Astrocyte (in vitro differentiated cells and primary cell): ENCODE results near the gene FLVCR1. TPM values are rescaled to one million over a fixed set of nuclear protein-coding genes. Genes with fewer than 3 reads are reported as not detected.

Source experiments
- DNase-seq: peaks from one replicate; pipeline ENCODE4 v3.0.0-alpha.2; 2010; ENCODE audit warnings: low read depth
- FAIRE-seq: peaks from 2 replicates; lab custom pipeline; 2011; peaks lifted over from hg19 to GRCh38; lab: Jason Lieb, UNC
- H2AFZ ChIP-seq: 2 replicates; pipeline ENCODE4 v1.6.0; 2012; ENCODE audit warnings: low read depth, low read length, inconsistent platforms
- H3K27ac ChIP-seq: 2 replicates; pipeline ENCODE4 v1.5.1; 2011; ENCODE audit warnings: low read depth, low read length, inconsistent platforms
- H3K27me3 ChIP-seq: 2 replicates; pipeline ENCODE4 v1.6.0; 2011; ENCODE audit warnings: low read length, inconsistent platforms; ENCODE audit not compliant: insufficient read depth
- H3K36me3 ChIP-seq: 2 replicates; pipeline ENCODE4 v1.5.1; 2011; ENCODE audit warnings: low read length, inconsistent platforms; ENCODE audit not compliant: insufficient read depth
- H3K4me1 ChIP-seq: 2 replicates; pipeline ENCODE4 v1.5.1; 2011; ENCODE audit warnings: low read length, inconsistent platforms; ENCODE audit not compliant: insufficient read depth
- H3K4me2 ChIP-seq: 2 replicates; pipeline ENCODE4 v1.6.0; 2012; ENCODE audit warnings: low read length, inconsistent platforms
- H3K4me3 ChIP-seq: 2 replicates; pipeline ENCODE4 v1.5.1; 2011; ENCODE audit warnings: low read depth, mild to moderate bottlenecking, low read length, inconsistent platforms; ENCODE audit not compliant: insufficient read depth
- H3K79me2 ChIP-seq: 2 replicates; pipeline ENCODE4 v1.6.0; 2012; ENCODE audit warnings: mild to moderate bottlenecking, low read length, inconsistent platforms; ENCODE audit not compliant: insufficient read depth
- H3K9ac ChIP-seq: 2 replicates; pipeline ENCODE4 v1.6.0; 2012; ENCODE audit warnings: mild to moderate bottlenecking, low read length, inconsistent platforms
- H3K9me3 ChIP-seq: 2 replicates; pipeline ENCODE4 v1.5.1; 2012; ENCODE audit warnings: low read depth, mild to moderate bottlenecking, low read length, inconsistent platforms; ENCODE audit not compliant: insufficient read depth
- H4K20me1 ChIP-seq: 2 replicates; pipeline ENCODE4 v1.6.0; 2012; ENCODE audit warnings: low read length, inconsistent platforms; ENCODE audit not compliant: insufficient read depth
- H3K27ac Mint-ChIP-seq: one replicate; pipeline ENCODE4 v1.8.0; 2021; ENCODE audit warnings: mild to moderate bottlenecking, mixed read lengths; ENCODE audit not compliant: unreplicated experiment
- H3K27me3 Mint-ChIP-seq: one replicate; pipeline ENCODE4 v1.8.0; 2021; ENCODE audit warnings: low read depth, mixed read lengths; ENCODE audit not compliant: unreplicated experiment
- H3K36me3 Mint-ChIP-seq: one replicate; pipeline ENCODE4 v1.8.0; 2021; ENCODE audit warnings: low read depth, mixed read lengths; ENCODE audit not compliant: unreplicated experiment
- H3K4me1 Mint-ChIP-seq: one replicate; pipeline ENCODE4 v1.8.0; 2021; ENCODE audit warnings: low read depth, mixed read lengths; ENCODE audit not compliant: unreplicated experiment
- H3K4me3 Mint-ChIP-seq: one replicate; pipeline ENCODE4 v1.8.0; 2021; ENCODE audit warnings: mild to moderate bottlenecking, moderate library complexity, mixed read lengths; ENCODE audit not compliant: unreplicated experiment
- H3K9me3 Mint-ChIP-seq: one replicate; pipeline ENCODE4 v1.8.0; 2021; ENCODE audit warnings: mild to moderate bottlenecking, mixed read lengths; ENCODE audit not compliant: unreplicated experiment
- CTCF ChIP-seq: IDR thresholded peaks from 2 replicates; pipeline ENCODE4 v1.5.1; 2011; ENCODE audit warnings: low read depth, mild to moderate bottlenecking, inconsistent platforms, low read length, moderate library complexity; ENCODE audit not compliant: insufficient read depth
- EZH2 ChIP-seq: IDR thresholded peaks from 2 replicates; pipeline ENCODE4 v1.6.1; 2012; ENCODE audit warnings: mild to moderate bottlenecking, low read length, inconsistent platforms; ENCODE audit not compliant: insufficient read depth
- total RNA-seq: library from RNA; stranded (reverse); gene quantifications from 2 replicates; pipeline ENCODE4 v1.2.1, GENCODE V29; 2021

Gene FLVCR1
- total RNA-seq, 1 donor from 2014 or later, result 8.1 TPM

GRCh38 chr1:212938846-212939245 lies 80.8 kb downstream of the FLVCR1 start:
- H3K4me1 ChIP-seq, result no peaks in the 10 kb centered on the region
- Mint-ChIP-seq H3K36me3 (no peaks in the 10 kb centered on the region), H3K27me3 (peaks cover 5% of the 10 kb centered on the region), H3K9me3 (peaks cover 2% of the 10 kb centered on the region), H3K4me1 (no peaks in the 10 kb centered on the region), H3K27ac (no peak overlapping the region), H3K4me3 (no peak overlapping the region)
- no peaks in the 10 kb centered on the region for H3K79me2 ChIP-seq
- peaks cover 3% of the 10 kb centered on the region for H3K9me3 ChIP-seq
- H4K20me1 ChIP-seq, result no peaks in the 10 kb centered on the region
- DNase-seq (no peak), FAIRE-seq (no peak)
- no peaks in the 10 kb centered on the region for H3K36me3 ChIP-seq
- H3K9ac ChIP-seq, result no peak overlapping the region
- TF ChIP-seq CTCF (no peak), EZH2 (no peak)
- no peak overlapping the region for H3K4me2 ChIP-seq
- H3K4me3 ChIP-seq, result no peak overlapping the region
- no peak overlapping the region for H3K27ac ChIP-seq
- H3K27me3 ChIP-seq, result peaks cover 5% of the 10 kb centered on the region
- H2AFZ ChIP-seq, result no peak overlapping the region

- Histone ChIP-seq H3K4me2 (no peak overlapping the region), H3K27ac (no peak overlapping the region), H3K4me1 (no peaks in the 10 kb centered on the region), H3K9ac (no peak overlapping the region), H3K36me3 (no peaks in the 10 kb centered on the region), H2AFZ (no peak overlapping the region), H3K4me3 (no peak overlapping the region), H3K9me3 (peaks cover 3% of the 10 kb centered on the region), H3K27me3 (no peaks in the 10 kb centered on the region), H3K79me2 (no peaks in the 10 kb centered on the region), H4K20me1 (no peaks in the 10 kb centered on the region)
- peaks cover 2% of the 10 kb centered on the region for H3K9me3 Mint-ChIP-seq
- FAIRE-seq (no peak), DNase-seq (no peak)
- no peak overlapping the region for H3K27ac Mint-ChIP-seq
- no peaks in the 10 kb centered on the region for H3K4me1 Mint-ChIP-seq
- no peaks in the 10 kb centered on the region for H3K36me3 Mint-ChIP-seq
- peaks cover 5% of the 10 kb centered on the region for H3K27me3 Mint-ChIP-seq
- TF ChIP-seq EZH2, result no peak
- TF ChIP-seq CTCF, result no peak
- H3K4me3 Mint-ChIP-seq, result no peak overlapping the region
Measured at GRCh38 chr1:212941452-212941851, 83.4 kb downstream of the FLVCR1 start.

- Histone ChIP-seq H3K27ac (no peak overlapping the region), H3K36me3 (no peaks in the 10 kb centered on the region), H2AFZ (no peak overlapping the region), H3K4me2 (no peak overlapping the region), H3K27me3 (no peaks in the 10 kb centered on the region), H3K79me2 (no peaks in the 10 kb centered on the region), H3K9me3 (peaks cover 3% of the 10 kb centered on the region), H4K20me1 (no peaks in the 10 kb centered on the region), H3K4me1 (no peaks in the 10 kb centered on the region), H3K9ac (no peak overlapping the region), H3K4me3 (no peak overlapping the region)
- Mint-ChIP-seq H3K27ac (no peak overlapping the region), H3K4me1 (no peaks in the 10 kb centered on the region), H3K36me3 (no peaks in the 10 kb centered on the region), H3K27me3 (peaks cover 5% of the 10 kb centered on the region), H3K9me3 (peaks cover 2% of the 10 kb centered on the region), H3K4me3 (no peak overlapping the region)
- FAIRE-seq, result no peak
- no peak for TF ChIP-seq CTCF
- TF ChIP-seq EZH2, result no peak
- DNase-seq, result no peak
Measured at GRCh38 chr1:212942679-212943392, 84.8 kb downstream of the FLVCR1 start.
